ENCODE measurements around the gene MAGOH. TPM values are rescaled to one million over a fixed set of nuclear protein-coding genes. Genes with fewer than 3 reads are reported as not detected.
A peak's percentile ranks its signal among the peaks of the same experiment; 100 is the strongest.
"Not testable (repeated sequence)": the region's sequence is repeated elsewhere in the genome, so short reads cannot be mapped to it uniquely, and the experiment has no call there.

MAGOH gene
- polyA plus RNA-seq, 1 donor = 41.6 TPM

DNA sequence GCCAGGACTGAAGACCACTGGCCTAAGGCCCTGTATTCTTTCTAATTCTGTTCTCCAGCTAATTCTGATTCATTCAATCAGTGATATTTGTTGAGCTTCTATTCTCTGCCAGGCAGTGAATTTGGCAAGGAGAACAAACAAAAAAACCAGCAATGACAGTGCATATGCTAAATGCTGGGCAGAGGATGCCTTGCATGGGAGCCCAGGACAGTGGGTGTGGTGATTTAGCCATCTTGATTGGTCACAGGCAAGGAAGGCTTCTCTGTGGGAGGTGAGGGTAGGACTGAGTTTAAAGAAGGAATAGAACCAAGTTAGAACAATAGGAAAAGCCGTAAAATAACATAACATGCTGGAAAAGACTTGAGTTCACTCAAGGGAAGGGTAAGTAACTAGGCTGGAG is 50.9 kb downstream of the MAGOH start:
- DNase-seq (ENCODE audit: low read depth) = no peak

DNA sequence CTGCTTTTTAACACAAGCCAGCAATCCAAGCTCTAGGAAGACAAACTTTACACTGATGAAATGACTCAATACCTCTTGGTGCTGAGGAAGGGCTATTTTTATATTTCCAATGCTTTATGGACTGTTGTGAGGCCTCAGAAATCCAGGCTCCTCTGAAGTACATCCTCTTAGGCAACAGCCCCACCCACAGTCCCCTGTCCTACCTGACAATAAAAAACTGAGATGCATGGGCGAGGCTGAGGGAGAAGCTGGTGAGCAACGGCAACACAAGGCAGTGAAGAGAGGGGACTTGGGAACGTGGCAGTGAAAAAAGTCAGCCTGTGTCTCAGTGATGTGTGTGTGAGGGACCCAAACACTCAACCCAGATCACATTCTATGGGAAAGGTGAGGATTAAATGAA is 51.8 kb downstream of the MAGOH start:
- DNase-seq (ENCODE audit: low read depth) = no peak

DNA sequence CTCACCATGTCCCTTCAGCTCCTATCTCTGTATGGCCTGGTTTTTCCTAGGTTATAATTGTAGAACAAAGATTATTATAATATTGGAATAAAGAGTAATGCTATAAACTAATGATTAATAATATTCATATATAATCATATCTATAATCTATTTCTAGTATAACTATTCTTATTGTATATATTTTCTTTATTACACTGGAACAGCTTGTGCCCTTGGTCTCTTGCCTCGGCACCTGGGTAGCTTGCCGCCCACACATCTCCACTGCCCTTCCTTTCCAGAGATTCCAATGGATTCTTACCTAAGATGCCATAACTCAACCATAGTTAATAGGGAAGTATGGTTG is 52.4 kb downstream of the MAGOH start:
- not testable (repeated sequence) for DNase-seq (ENCODE audit: low read depth)

DNA sequence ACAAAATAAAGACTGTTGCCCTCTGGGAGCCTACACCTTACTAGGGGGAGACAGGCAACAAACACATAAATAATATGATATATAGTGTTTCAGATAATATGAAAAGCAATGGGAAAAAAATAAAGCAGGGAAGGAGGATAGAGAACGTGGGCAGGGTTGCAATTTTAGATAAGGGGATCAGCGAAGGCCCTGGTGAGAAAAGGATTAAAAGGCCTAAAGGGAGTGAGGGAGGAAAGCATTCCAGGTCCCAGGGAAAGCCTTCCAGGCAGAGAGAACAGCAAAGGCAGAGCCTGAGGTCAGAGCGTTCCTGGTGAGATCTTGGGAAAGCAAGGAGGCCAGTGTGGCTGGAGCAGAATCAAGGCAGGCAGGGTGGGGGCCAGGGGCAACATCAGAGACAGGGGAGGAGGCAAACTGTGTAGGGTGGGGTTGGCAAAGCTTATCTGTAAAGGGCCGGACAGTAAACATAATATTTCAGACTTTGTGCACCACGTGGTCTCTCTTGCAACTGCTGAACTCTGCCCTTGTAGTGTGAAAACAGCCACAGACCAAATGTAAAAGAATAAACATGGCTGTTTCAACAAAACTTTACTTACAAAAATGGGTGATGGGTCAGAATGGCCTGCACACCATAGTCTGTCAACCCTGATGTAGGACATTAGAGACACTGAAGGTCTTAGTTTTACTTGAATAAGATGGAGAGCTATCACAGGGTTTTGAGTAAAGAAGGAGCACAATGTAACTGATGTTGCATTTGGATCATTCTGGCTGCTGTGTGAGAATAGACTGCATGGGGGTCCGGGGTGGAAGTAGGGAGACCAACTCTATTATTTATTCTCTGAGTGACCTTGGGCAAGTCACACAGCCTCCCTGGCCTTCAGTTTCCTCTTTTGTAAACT is 55.0 kb downstream of the MAGOH start:
- DNase-seq (ENCODE audit: low read depth) = no peak

DNA sequence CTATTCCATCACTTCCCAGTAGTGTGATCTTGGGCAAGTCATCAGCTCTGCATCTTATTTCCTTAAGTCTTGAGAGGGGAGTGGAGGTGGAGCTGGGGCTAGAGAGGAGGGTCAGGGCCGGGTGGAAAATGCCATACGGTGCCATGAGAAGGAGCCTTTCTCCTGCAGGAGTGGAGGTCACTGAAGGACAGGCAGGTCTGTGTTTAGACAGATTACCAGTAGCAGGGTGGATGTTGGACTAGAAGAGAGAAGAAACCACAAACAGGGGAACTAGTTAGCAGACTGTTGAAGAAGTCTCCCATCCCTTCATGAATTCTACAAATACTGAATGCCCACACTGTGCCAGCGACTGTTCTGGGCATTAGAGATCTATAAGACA is 55.6 kb downstream of the MAGOH start:
- no peak for DNase-seq (ENCODE audit: low read depth)

DNA sequence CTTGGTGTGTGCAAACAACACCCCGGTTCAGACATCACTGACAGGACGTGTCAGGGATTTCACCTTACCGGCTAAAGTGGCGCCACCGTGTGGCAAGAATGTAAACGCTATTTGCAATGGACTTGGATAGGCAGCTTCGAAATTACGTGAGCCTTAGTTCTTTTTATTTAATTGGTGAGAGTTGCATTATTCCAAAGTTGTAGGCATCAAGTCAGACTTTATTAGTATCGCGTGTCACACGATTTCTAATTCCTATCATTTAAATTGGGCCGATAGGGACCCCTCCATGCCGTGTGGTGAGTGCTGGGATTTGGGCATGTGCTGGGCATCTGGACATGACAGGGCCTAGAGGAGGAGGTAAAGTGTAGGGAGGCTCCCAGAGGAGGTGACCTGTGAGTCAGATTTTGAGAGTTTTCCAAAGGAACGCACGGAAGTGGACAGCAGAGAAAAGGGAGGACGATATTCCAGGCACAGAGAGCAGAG is 56.2 kb downstream of the MAGOH start:
- peak; percentile 48 for DNase-seq (ENCODE audit: low read depth)

DNA sequence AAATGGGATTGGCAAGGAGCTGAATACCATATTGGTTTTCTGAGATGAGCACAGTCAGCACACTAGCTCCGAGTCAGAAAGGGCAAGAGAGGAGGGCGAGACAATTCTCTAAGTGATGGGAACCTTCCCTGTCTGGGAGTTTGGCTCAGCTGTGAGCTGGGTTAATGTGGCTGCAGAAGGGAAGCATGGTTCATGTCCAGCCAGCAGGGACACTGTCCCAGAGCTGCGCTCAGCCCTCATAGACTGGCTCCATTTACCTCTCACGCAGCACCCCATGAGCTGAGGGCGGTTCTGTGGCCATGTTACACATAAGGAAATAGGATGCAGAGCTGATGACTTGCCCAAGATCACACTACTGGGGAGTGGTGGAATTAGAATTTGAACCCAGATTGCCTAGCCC is 57.4 kb downstream of the MAGOH start:
- no peak for DNase-seq (ENCODE audit: low read depth)

DNA sequence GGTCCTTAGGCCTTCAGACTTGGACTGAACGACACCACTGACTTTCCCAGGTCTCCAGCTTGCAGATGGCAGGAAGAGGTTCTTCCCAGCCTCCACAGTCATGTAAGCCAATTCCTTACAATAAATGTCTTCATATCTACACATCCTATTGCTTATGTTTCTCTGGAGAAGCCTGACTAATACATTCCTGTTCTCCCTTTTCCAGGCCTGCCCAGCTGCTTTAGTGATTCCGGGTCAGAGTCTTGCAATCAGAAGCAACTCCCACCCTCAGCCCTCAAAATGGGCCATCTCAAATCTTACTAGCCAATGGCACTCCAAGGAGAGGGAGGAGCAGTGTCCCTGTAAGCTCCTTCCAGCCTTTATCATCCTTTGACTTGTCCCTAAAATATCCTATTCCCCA is 58.1 kb downstream of the MAGOH start:
- DNase-seq (ENCODE audit: low read depth) = no peak

Other genes with a start within 250 kb of the MAGOH start
- 7.8 TPM for gene PODN, start 176.3 kb downstream of the MAGOH start, polyA plus RNA-seq (ENCODE audit: insufficient read length)
- 0.24 TPM for gene SLC1A7, start 95.9 kb downstream of the MAGOH start, polyA plus RNA-seq (ENCODE audit: insufficient read length)
- 10.4 TPM for gene CPT2, start 41.7 kb downstream of the MAGOH start, polyA plus RNA-seq (ENCODE audit: insufficient read length)
- gene CZIB, start 17.9 kb downstream of the MAGOH start, polyA plus RNA-seq (ENCODE audit: insufficient read length) = 60.9 TPM
- 5.9 TPM for gene LRP8, start 89.6 kb upstream of the MAGOH start, polyA plus RNA-seq (ENCODE audit: insufficient read length)
- not detected for gene DMRTB1, start 220.9 kb upstream of the MAGOH start, polyA plus RNA-seq (ENCODE audit: insufficient read length)